Stimulated activated naive CD8-positive, alpha-beta T cell treated with anti-CD3 and anti-CD28 coated beads, Interleukin-15, Interleukin-2, amounts not matched to agents 100 ng/mL and 50 ng/mL, for 24 hours (primary cell): ENCODE measurements around the gene DEFB124.

Experiments used
- H3K27ac Mint-ChIP-seq: one replicate; pipeline ENCODE4 v1.8.0; 2021; ENCODE audit warnings: mild to moderate bottlenecking, mixed read lengths
- H3K27me3 Mint-ChIP-seq: one replicate; pipeline ENCODE4 v1.8.0; 2021; ENCODE audit warnings: mixed read lengths
- H3K36me3 Mint-ChIP-seq: one replicate; pipeline ENCODE4 v1.8.0; 2021; ENCODE audit warnings: low read depth, mixed read lengths
- H3K4me1 Mint-ChIP-seq: one replicate; pipeline ENCODE4 v1.8.0; 2021; ENCODE audit warnings: low read depth, mixed read lengths
- H3K4me3 Mint-ChIP-seq: one replicate; pipeline ENCODE4 v1.8.0; 2021; ENCODE audit warnings: mild to moderate bottlenecking, mixed read lengths
- H3K9me3 Mint-ChIP-seq: one replicate; pipeline ENCODE4 v1.8.0; 2021; ENCODE audit warnings: mixed read lengths

DEFB124 gene

GRCh38 chr20:31500527-31500926 lies 25.6 kb upstream of the DEFB124 start:
- H3K9me3 Mint-ChIP-seq = no peaks in the 10 kb centered on the region
- peaks cover 16% of the 10 kb centered on the region for H3K27me3 Mint-ChIP-seq
- no peaks in the 10 kb centered on the region for H3K4me1 Mint-ChIP-seq
- H3K36me3 Mint-ChIP-seq = no peaks in the 10 kb centered on the region
- no peak overlapping the region for H3K4me3 Mint-ChIP-seq
- no peak overlapping the region for H3K27ac Mint-ChIP-seq

- H3K27ac Mint-ChIP-seq = no peak overlapping the region
- H3K36me3 Mint-ChIP-seq = no peaks in the 10 kb centered on the region
- H3K27me3 Mint-ChIP-seq = peaks cover 25% of the 10 kb centered on the region
- no peaks in the 10 kb centered on the region for H3K4me1 Mint-ChIP-seq
- no peak overlapping the region for H3K4me3 Mint-ChIP-seq
- no peaks in the 10 kb centered on the region for H3K9me3 Mint-ChIP-seq
Observed at GRCh38 chr20:31497838-31498540, 23.1 kb upstream of the DEFB124 start.

GRCh38 chr20:31496761-31497295 lies 21.9 kb upstream of the DEFB124 start:
- H3K27me3 Mint-ChIP-seq = peaks cover 25% of the 10 kb centered on the region
- H3K4me1 Mint-ChIP-seq = no peaks in the 10 kb centered on the region
- no peak overlapping the region for H3K4me3 Mint-ChIP-seq
- no peaks in the 10 kb centered on the region for H3K9me3 Mint-ChIP-seq
- no peak overlapping the region for H3K27ac Mint-ChIP-seq
- no peaks in the 10 kb centered on the region for H3K36me3 Mint-ChIP-seq

- Mint-ChIP-seq H3K4me1 (no peaks in the 10 kb centered on the region), H3K4me3 (no peak overlapping the region), H3K36me3 (no peaks in the 10 kb centered on the region), H3K27me3 (peaks cover 29% of the 10 kb centered on the region), H3K27ac (no peak overlapping the region), H3K9me3 (no peaks in the 10 kb centered on the region)
Observed at GRCh38 chr20:31494131-31494530, 19.2 kb upstream of the DEFB124 start.

- H3K4me3 Mint-ChIP-seq = no peak overlapping the region
- H3K27ac Mint-ChIP-seq = no peak overlapping the region
- peaks cover 9% of the 10 kb centered on the region for H3K4me1 Mint-ChIP-seq
- no peaks in the 10 kb centered on the region for H3K9me3 Mint-ChIP-seq
- H3K36me3 Mint-ChIP-seq = no peaks in the 10 kb centered on the region
- peaks cover 34% of the 10 kb centered on the region for H3K27me3 Mint-ChIP-seq
Observed at GRCh38 chr20:31490752-31491151, 15.8 kb upstream of the DEFB124 start.

- H3K4me1 Mint-ChIP-seq = peaks cover 21% of the 10 kb centered on the region
- H3K36me3 Mint-ChIP-seq = no peaks in the 10 kb centered on the region
- H3K27ac Mint-ChIP-seq = no peak overlapping the region
- no peaks in the 10 kb centered on the region for H3K9me3 Mint-ChIP-seq
- H3K27me3 Mint-ChIP-seq = peaks cover 29% of the 10 kb centered on the region
- H3K4me3 Mint-ChIP-seq = no peak overlapping the region
Observed at GRCh38 chr20:31489152-31489551, 14.2 kb upstream of the DEFB124 start.

GRCh38 chr20:31488115-31488514 lies 13.2 kb upstream of the DEFB124 start:
- peaks cover 21% of the 10 kb centered on the region for H3K4me1 Mint-ChIP-seq
- H3K9me3 Mint-ChIP-seq = no peaks in the 10 kb centered on the region
- no peak overlapping the region for H3K27ac Mint-ChIP-seq
- H3K36me3 Mint-ChIP-seq = no peaks in the 10 kb centered on the region
- peaks cover 32% of the 10 kb centered on the region for H3K27me3 Mint-ChIP-seq
- H3K4me3 Mint-ChIP-seq = no peak overlapping the region

- Mint-ChIP-seq H3K4me3 (no peak overlapping the region), H3K9me3 (no peaks in the 10 kb centered on the region), H3K36me3 (no peaks in the 10 kb centered on the region), H3K27me3 (peaks cover 40% of the 10 kb centered on the region), H3K27ac (peak overlapping the region; percentile 71), H3K4me1 (peaks cover 21% of the 10 kb centered on the region)
Observed at GRCh38 chr20:31485450-31486339, 10.8 kb upstream of the DEFB124 start.

- Mint-ChIP-seq H3K36me3 (no peaks in the 10 kb centered on the region), H3K27me3 (peaks cover 41% of the 10 kb centered on the region), H3K9me3 (no peaks in the 10 kb centered on the region), H3K27ac (no peak overlapping the region), H3K4me1 (peaks cover 21% of the 10 kb centered on the region), H3K4me3 (no peak overlapping the region)
Observed at GRCh38 chr20:31484001-31484400, 9.1 kb upstream of the DEFB124 start.

GRCh38 chr20:31476643-31477215 lies 1.8 kb upstream of the DEFB124 start:
- H3K9me3 Mint-ChIP-seq = peaks cover 4% of the 10 kb centered on the region
- peaks cover 55% of the 10 kb centered on the region for H3K27me3 Mint-ChIP-seq
- H3K4me1 Mint-ChIP-seq = peaks cover 15% of the 10 kb centered on the region
- no peak overlapping the region for H3K27ac Mint-ChIP-seq
- peaks cover 4% of the 10 kb centered on the region for H3K36me3 Mint-ChIP-seq
- no peak overlapping the region for H3K4me3 Mint-ChIP-seq

- no peak overlapping the region for H3K4me3 Mint-ChIP-seq
- H3K27me3 Mint-ChIP-seq = peaks cover 52% of the 10 kb centered on the region
- H3K9me3 Mint-ChIP-seq = peaks cover 4% of the 10 kb centered on the region
- peaks cover 15% of the 10 kb centered on the region for H3K4me1 Mint-ChIP-seq
- no peak overlapping the region for H3K27ac Mint-ChIP-seq
- H3K36me3 Mint-ChIP-seq = peaks cover 4% of the 10 kb centered on the region
Observed at GRCh38 chr20:31476294-31476585, 1.3 kb upstream of the DEFB124 start.

GRCh38 chr20:31475472-31476293 lies 756 bp upstream of the DEFB124 start:
- peaks cover 4% of the 10 kb centered on the region for H3K9me3 Mint-ChIP-seq
- no peak overlapping the region for H3K27ac Mint-ChIP-seq
- H3K27me3 Mint-ChIP-seq = peaks cover 51% of the 10 kb centered on the region
- peaks cover 15% of the 10 kb centered on the region for H3K4me1 Mint-ChIP-seq
- no peak overlapping the region for H3K4me3 Mint-ChIP-seq
- peaks cover 4% of the 10 kb centered on the region for H3K36me3 Mint-ChIP-seq

- H3K27ac Mint-ChIP-seq = no peak overlapping the region
- H3K4me3 Mint-ChIP-seq = no peak overlapping the region
- H3K36me3 Mint-ChIP-seq = peaks cover 4% of the 10 kb centered on the region
- peaks cover 47% of the 10 kb centered on the region for H3K27me3 Mint-ChIP-seq
- H3K4me1 Mint-ChIP-seq = peaks cover 15% of the 10 kb centered on the region
- H3K9me3 Mint-ChIP-seq = peaks cover 4% of the 10 kb centered on the region
Observed at GRCh38 chr20:31474097-31474436, 860 bp downstream of the DEFB124 start.

- Mint-ChIP-seq H3K27ac (no peak overlapping the region), H3K4me3 (no peak overlapping the region), H3K27me3 (peaks cover 44% of the 10 kb centered on the region), H3K4me1 (peaks cover 15% of the 10 kb centered on the region), H3K36me3 (peaks cover 4% of the 10 kb centered on the region), H3K9me3 (peaks cover 4% of the 10 kb centered on the region)
Observed at GRCh38 chr20:31473331-31474096, 1.4 kb downstream of the DEFB124 start.
